Heart right ventricle (tissue), 16 donors: Measurements from ENCODE around the gene CYP3A4. TPM values are rescaled to one million over a fixed set of nuclear protein-coding genes. Genes with fewer than 3 reads are reported as not detected.
"Not testable (repeated sequence)": the region's sequence is repeated elsewhere in the genome, so short reads cannot be mapped to it uniquely, and the experiment has no call there.

Experiments used
- ATAC-seq, 8 donors: fragments of 200-7000 bp; cut with Tn5 transposase; one replicate each; pipeline ENCODE4 v1.9.1; 2020; ENCODE audit warnings: mild to moderate bottlenecking in 8 of 8, moderate library complexity in 8 of 8, moderate number of reproducible peaks in 1 of 8
- DNase-seq, 2 donors: peaks; one replicate each; pipeline ENCODE4 v3.0.0-alpha.2; 2020
- H3K27ac ChIP-seq, 10 donors: fragments of 200-600 bp; sonication (generic) in 2 of 10; one replicate each; pipeline versions ENCODE4 v1.5.0 to v1.8.0; 2020 to 2022; ENCODE audit warnings: mild to moderate bottlenecking in 3 of 10
- H3K27me3 ChIP-seq, 7 donors: fragments of 200-600 bp; one replicate each; pipeline ENCODE4 v1.8.0; 2021 to 2022; ENCODE audit warnings: mild to moderate bottlenecking in 2 of 7
- H3K36me3 ChIP-seq, 9 donors: fragments of 200-600 bp; sonication (generic) in 1 of 9; one replicate each; pipeline versions ENCODE4 v1.5.0 to v1.8.0; 2020 to 2022; ENCODE audit warnings: mild to moderate bottlenecking in 2 of 9
- H3K4me1 ChIP-seq, 9 donors: fragments of 200-600 bp; sonication (generic) in 1 of 9; one replicate each; pipeline versions ENCODE4 v1.5.0 to v1.8.0; 2020 to 2022; ENCODE audit warnings: mild to moderate bottlenecking in 4 of 9
- H3K4me3 ChIP-seq, 10 donors: fragments of 200-600 bp; sonication (generic) in 2 of 10; one replicate each; pipeline versions ENCODE4 v1.5.0 to v1.8.0; 2020 to 2022; ENCODE audit warnings: mild to moderate bottlenecking in 7 of 10, moderate library complexity in 2 of 10
- H3K9me3 ChIP-seq, 11 donors: fragments of 200-600 bp in 10 of 11; sonication (generic) in 2 of 11; one replicate each; pipeline versions ENCODE4 v1.5.0 to v1.8.0; 2013 to 2022; ENCODE audit warnings: mild to moderate bottlenecking in 2 of 11, control low read depth in 1 of 11, moderate library complexity in 1 of 11
- WGBS, 2 donors: extraction: QIAGEN DNeasy Blood & Tissue Kit; methylation state at CpG; one replicate each; pipeline ENCODE4 v1.1.7; 2013; ENCODE audit warnings: inconsistent platforms in 1 of 2; 5-methylcytosine and 5-hydroxymethylcytosine counted together
- intact Hi-C, 10 donors: fragments of 100-400 bp; cut with DNase I; formaldehyde crosslinking; loops; one replicate each; pipeline versions ENCODE4 v1.11.1 to v1.14.2; 2022
- polyA plus RNA-seq, 2 donors: library from polyadenylated mRNA; stranded (reverse); fragments of 200-250 nt; gene quantifications; one replicate each; pipeline ENCODE4 v1.2.3, GENCODE V29; 2013
- total RNA-seq, 10 donors: library from RNA; stranded (reverse); fragmentation: NEBNext Ultra II Directional in 3 of 10; extraction: Animal tissue kit (Norgen Biotek cat#: 25700) in 3 of 10; gene quantifications; one replicate each; pipeline versions ENCODE4 v1.2.1 to v1.2.4, GENCODE V29; 2021 to 2023
- TF ChIP-seq, protein P1 (sequence below), 9 donors: fragments of 200-600 bp; sonication (generic) in 2 of 9; IDR thresholded peaks; one replicate each; pipeline versions ENCODE4 v1.5.0 to v1.8.0; 2021 to 2022; ENCODE audit warnings: antibody characterized with exemption in 9 of 9, mild to moderate bottlenecking in 5 of 9, moderate library complexity in 1 of 9
- donor health status: Arrhythmogenic right ventricular cardiomyopathy.
- donor health status: ischemic (EF 13 %, LVEDD 7.1; RV severe dilation, severe dysfunction).
- donor health status: healthy with polysubstance abuse.
- donor health status: DM: no; HTN: yes; CAD: no.
- donor health status: DM: no; HTN: no; CAD: no.
- donor health status: ischemic (EF 25% LVEDD 6.9; RV normal size, moderate dysfunction).
- donor health status: ischemic (EF 25% LVEDD 5.7; RV mildly dilated, moderate dysfunction).
- donor health status: healthy.
- donor health status: DM: yes; HTN: yes; CAD: no.
- donor health status: Ischemic cardiomyopathy.
- donor health status: ischemic (EF 35%, LVEDD 5.7; RV mildly dilated, moderate dysfunction).
- donor health status: nonischemic (EF 11% LVEDD 7.7; RV severe dilation, severe dysfunction).
- donor health status: DM: yes; HTN: yes; CAD: no.
- donor health status: PGD.
- donor health status: ischemic (EF 29% LVEDD 5.4; RV normal size, mild dysfunction).
- donor health status: nonischemic (EF 23%, LVEDD 6.1; RV moderate dilation, normal function).

CYP3A4 gene
- total and polyA plus RNA-seq, 12 donors, result not detected

GRCh38 chr7:99748846-99749579 lies 35.0 kb downstream of the CYP3A4 start:
- H3K4me1 ChIP-seq, result no peaks in the 10 kb centered on the region
- no peaks in the 10 kb centered on the region for H3K36me3 ChIP-seq
- H3K27ac ChIP-seq, result no peak overlapping the region
- TF ChIP-seq, protein P1, sequence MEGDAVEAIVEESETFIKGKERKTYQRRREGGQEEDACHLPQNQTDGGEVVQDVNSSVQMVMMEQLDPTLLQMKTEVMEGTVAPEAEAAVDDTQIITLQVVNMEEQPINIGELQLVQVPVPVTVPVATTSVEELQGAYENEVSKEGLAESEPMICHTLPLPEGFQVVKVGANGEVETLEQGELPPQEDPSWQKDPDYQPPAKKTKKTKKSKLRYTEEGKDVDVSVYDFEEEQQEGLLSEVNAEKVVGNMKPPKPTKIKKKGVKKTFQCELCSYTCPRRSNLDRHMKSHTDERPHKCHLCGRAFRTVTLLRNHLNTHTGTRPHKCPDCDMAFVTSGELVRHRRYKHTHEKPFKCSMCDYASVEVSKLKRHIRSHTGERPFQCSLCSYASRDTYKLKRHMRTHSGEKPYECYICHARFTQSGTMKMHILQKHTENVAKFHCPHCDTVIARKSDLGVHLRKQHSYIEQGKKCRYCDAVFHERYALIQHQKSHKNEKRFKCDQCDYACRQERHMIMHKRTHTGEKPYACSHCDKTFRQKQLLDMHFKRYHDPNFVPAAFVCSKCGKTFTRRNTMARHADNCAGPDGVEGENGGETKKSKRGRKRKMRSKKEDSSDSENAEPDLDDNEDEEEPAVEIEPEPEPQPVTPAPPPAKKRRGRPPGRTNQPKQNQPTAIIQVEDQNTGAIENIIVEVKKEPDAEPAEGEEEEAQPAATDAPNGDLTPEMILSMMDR (IDR thresholded peaks at IDR 0.05), result no peak
- H3K9me3 ChIP-seq, result peaks cover 0 to 5% (median 0%) of the 10 kb centered on the region in 11 donors
- H3K4me3 ChIP-seq, result no peak overlapping the region
- H3K27me3 ChIP-seq, result no peaks in the 10 kb centered on the region
- 88 to 92% methylated on average over 6 of the region's 6 CpGs for WGBS, 2 donors
- ATAC-seq, result no peak
- intact Hi-C loops, result no loop called here
- no peak for DNase-seq

GRCh38 chr7:99746915-99747314 lies 37.1 kb downstream of the CYP3A4 start:
- H3K9me3 ChIP-seq, H3K36me3 ChIP-seq, DNase-seq, H3K4me3 ChIP-seq, H3K27me3 ChIP-seq, intact Hi-C loops, ATAC-seq, H3K27ac ChIP-seq, H3K4me1 ChIP-seq: not testable (repeated sequence)
- WGBS, 2 donors, result 84 to 91% methylated on average over 2 of the region's 3 CpGs

DNA sequence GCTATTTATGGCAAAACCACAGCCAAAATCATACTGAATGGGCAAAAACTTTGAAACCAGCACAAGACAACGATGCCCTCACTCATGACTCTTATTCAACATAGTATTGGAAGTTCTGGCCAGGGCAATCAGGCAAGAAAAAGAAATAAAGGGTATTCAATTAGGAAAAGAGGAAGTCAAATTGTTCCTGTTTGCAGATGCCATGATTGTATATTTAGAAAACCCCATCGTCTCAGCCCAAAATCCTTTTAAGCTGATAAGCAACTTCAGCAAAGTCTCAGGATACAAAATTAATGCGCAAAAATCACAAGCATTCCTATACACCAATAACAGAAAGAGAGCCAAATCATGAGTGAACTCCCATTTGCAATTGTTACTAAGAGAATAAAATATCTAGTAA lies 38.6 kb downstream of the CYP3A4 start:
- H3K4me1 ChIP-seq, ATAC-seq, H3K4me3 ChIP-seq, H3K9me3 ChIP-seq, H3K36me3 ChIP-seq, H3K27me3 ChIP-seq, DNase-seq, H3K27ac ChIP-seq, intact Hi-C loops: not testable (repeated sequence)
- WGBS, 2 donors, result 67 to 77% methylated on average over 3 of the region's 3 CpGs

GRCh38 chr7:99742737-99743394 lies 41.1 kb downstream of the CYP3A4 start:
- Histone ChIP-seq H3K36me3 (peaks cover 0 to 12% (median 0%) of the 10 kb centered on the region in 9 donors), H3K27me3 (no peaks in the 10 kb centered on the region), H3K4me3 (no peak overlapping the region), H3K9me3 (peaks cover 0 to 5% (median 0%) of the 10 kb centered on the region in 11 donors), H3K27ac (no peak overlapping the region), H3K4me1 (no peaks in the 10 kb centered on the region)
- no peak for DNase-seq
- TF ChIP-seq, protein P1 (IDR thresholded peaks at IDR 0.05), result no peak
- no peak for ATAC-seq
- intact Hi-C loops, result no loop called here
- WGBS, 2 donors, result 73 to 78% methylated on average over 4 of the region's 4 CpGs

- Histone ChIP-seq H3K9me3 (peaks cover 0 to 5% (median 0%) of the 10 kb centered on the region in 11 donors), H3K36me3 (peaks cover 0 to 18% (median 0%) of the 10 kb centered on the region in 9 donors), H3K4me3 (no peak overlapping the region), H3K4me1 (no peaks in the 10 kb centered on the region), H3K27me3 (no peaks in the 10 kb centered on the region), H3K27ac (no peak overlapping the region)
- TF ChIP-seq, protein P1 (IDR thresholded peaks at IDR 0.05), result no peak
- 81 to 83% methylated on average over 2 of the region's 2 CpGs for WGBS, 2 donors
- ATAC-seq (no peak), DNase-seq (no peak)
- intact Hi-C loops, result no loop called here
These were observed 42.6 kb downstream of the CYP3A4 start for GRCh38 chr7:99741441-99741795.
